CD4-positive, alpha-beta T cell treated with Interleukin-17A for 4 hours (primary cell): ENCODE data around the gene ZBTB42.
"Not testable (repeated sequence)": the region's sequence is repeated elsewhere in the genome, so short reads cannot be mapped to it uniquely, and the experiment has no call there.

Source experiments
- DNase-seq: peaks from one replicate; pipeline ENCODE4 v3.0.0-alpha.2; 2020; ENCODE audit warnings: mixed read lengths

Gene ZBTB42

DNA sequence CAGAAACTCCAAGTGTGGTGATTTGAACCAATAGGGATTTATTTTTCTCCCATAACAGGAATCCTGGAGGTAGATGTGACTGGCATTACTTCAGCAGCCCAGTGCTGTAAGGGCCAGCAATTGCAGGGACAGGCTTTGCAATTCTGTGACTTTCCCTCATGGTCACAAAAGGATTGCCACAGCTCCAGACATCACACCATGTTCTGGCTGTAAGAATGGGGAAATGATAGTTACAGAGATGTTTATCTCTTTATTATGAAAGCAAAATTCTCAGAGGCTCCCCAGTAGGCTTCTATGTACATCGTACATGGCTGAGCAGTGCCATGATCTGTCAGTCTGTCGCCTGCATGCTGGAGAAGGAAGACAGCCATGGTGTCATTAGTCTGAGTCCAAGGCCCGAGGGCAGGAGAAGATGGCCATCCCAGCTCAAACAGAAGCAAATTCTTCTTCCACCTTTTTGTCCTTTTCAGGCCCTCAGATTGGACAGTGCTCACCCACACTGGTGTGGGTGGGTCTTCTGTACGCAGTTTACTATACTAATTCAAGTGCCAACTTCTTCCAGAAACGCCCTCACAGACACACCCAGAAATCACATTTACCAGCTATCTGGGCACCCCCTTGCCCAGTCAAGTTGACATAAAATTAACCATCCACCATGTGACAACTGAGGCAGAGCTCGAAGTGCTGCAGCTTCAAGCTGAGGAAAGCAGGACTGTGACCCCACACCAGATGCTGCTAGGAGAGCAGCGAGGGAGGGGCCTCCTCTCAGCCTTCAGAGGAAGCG, 17.2 kb downstream of the ZBTB42 start:
- DNase-seq = no peak

DNA sequence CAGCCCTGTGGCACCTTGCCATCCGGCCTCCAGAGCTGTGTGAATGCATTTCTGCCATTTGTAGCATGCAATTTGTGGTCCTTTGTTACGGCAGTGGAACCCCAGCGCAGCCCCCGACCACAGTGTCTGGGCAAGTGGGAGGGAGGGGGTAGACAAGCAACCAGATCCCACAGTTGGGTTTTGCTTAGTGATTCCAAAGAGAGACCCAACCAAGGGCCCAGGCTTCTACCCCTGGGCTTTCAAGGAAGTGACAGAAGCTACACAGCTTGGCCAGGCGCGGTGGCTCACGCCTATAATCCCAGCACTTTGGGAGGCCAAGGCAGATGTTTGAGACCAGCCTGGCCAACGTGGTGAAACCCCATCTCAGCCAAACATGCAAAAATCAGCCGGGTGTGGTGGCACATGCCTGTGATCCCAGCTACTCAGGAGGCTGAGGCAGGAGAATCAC, 17.8 kb downstream of the ZBTB42 start:
- DNase-seq = no peak

DNA sequence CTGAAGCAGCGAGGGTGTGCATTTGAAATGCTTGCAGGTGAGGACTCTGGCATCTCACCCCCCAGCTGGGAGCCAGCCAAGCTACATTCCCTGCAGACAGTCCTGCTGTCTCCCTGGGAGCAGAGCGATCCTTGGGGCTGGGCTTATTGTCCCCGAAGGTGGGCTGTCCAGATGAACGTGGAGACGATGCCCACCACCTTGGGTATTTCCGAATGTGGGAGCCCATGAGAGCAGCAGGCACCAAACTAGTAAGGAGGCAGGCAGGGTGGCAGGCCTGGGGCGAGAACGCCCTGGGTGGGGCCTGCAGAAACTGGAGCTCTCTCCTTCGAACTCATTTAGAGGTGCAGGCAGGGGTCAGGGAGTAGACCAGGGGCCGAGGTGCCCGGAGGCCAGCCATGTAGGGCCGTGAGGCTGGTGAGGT, 18.5 kb downstream of the ZBTB42 start:
- no peak for DNase-seq

DNA sequence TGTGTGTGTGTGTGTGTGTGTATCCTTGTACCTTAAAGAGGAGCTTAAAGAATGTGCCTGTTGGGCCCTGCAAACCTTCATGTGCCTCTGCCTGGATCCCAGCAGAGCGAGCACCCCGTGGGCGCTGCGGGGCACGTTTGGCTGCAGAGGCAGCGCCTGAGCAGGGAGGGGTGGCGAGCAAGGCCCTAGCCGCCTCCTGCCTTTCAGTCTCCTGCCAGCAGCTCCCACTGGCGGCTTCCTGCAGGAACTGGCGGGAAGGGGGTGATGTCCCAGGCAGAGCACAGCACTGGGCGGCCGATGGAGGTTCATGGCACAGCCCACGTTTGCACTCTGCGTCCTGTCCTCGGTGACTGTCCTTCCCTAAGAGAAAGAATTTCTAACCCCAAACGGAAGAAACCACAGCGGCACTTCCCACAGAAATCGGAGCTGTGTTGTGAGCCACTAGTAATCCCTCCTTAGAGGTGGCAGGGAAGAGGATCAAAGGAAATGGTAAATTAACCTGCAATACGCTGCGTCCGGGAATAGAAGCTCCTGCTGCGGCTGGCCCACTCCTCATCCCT, 19.8 kb downstream of the ZBTB42 start:
- DNase-seq = no peak

DNA sequence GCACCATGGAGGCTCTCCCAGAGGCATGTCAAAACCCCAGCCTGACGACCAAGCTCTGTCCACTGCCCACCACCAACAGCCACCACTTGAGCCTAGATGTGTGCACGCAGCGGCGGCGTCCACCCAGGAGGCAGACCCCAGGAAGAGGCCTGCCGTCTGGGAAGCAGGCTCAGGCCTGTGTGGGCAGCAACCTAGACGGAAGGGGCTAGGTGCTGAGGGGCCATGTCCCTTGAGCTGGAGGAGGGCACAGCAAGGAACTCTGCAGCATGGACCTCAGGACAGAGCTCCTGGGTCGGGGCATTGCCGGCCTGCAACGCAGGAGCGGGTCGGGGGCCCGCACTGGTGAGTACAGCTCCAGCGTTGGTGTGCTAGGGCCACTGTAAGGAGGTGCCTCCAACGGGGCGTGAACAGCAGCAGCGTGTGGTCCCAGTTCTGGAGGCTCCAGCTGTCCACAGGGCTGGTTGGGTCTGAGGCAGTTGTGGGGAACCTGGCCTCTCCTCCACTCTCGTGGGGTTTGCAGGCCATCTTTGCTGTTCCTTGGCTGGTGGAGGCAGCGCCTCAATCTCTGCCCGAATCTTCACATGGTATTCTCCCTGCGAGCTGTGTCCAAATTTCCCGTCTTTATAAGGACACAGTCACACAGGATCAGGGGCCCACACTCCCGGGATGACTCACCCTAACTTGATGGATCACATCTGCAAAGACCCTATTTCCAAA, 20.5 kb downstream of the ZBTB42 start:
- DNase-seq = no peak

DNA sequence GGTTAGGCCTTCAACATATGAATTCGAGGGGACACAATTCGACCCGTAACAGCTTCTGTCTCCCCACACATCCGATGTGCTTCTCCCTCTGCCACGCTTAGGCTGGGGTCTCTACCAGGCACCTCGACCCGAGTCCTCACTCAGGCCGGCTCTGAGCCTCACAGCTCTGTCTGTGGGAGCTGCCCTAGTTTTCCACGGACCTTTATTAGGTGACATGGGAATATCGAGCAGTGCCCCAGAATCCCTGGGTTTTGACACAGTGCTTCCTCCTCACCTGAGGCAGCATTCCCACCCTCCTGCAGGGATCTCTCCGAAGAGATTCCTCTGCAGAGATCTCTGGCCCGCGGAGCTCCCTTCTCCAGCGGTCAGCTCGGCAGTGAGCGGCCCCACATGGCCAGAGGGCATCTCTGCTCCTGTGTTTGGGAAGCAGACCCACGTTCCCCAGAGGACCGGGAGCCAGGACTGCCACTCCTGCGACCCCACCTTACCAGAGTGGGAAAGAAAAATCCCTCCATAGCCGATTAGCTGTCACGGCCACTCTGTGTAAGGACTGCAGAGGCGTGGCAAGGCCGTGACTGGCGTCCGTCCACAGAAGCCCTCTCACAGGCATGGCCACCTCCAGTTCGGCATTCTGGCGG, 21.2 kb downstream of the ZBTB42 start:
- DNase-seq = no peak

DNA sequence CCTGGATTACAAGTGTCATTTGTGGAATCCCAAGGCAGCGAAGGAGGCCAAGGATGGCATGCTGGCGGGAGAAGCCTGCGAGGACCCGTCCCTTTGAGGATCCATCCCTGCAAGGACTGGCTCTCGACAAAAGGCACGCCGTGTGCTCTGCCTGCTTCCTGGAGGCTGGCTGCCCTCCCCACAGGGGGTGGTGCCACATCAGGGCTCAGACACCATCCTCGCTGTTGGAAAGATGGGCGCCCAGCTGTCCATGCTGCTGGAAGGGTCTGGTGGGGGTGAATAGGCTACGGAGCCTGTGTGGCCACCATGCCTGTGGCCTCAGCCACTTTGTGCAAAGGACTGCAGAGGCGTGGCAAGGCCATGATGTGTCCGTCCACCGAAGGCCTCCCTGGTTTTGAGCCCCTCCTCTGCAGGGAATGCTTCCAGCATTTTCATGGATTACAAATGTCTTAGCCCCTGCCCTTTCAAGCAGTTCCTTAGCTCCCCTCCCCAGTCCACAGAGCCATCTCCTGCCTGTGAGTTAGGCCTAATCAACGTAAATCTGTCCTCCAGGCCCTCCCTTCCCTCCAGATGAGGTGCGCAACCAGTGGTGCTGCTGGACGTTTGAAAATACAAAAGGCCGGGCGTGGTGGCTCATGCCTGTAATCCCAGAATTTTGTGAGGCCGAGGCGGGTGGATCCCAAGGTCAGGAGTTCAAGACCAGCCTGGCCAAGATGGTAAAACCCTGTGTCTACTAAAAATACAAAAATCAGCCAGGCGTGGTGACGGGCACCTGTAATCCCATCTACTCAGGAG, 22.1 kb downstream of the ZBTB42 start:
- no peak for DNase-seq

DNA sequence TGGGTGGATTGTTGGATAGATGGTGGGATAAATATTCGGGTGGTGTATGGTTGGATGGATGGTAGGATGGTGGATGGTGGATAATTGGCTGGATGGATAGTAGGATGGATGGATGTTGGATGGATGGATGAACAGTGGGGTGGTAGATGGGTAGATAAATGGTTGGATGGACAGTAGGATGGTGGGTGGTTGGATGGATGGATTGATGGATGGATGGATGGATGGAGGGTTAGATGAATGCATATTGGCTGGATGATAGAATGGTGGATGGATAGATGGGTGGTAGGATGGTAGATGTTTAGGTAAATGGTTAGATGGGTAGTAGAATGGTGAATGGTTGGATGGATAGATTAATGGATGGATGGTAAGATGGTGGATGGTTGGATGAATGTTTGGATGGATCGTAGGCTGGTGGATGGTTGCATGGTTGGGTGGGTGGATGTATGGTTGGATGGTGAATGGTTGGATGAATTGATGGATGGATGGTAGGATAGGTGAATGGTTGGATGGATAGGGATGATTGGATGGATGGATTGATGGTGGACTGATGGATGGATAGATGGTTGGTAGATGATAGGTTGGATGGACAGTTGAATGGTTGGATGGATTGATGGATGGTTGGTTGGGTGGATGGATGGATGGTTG, 23.6 kb downstream of the ZBTB42 start:
- no peak for DNase-seq

DNA sequence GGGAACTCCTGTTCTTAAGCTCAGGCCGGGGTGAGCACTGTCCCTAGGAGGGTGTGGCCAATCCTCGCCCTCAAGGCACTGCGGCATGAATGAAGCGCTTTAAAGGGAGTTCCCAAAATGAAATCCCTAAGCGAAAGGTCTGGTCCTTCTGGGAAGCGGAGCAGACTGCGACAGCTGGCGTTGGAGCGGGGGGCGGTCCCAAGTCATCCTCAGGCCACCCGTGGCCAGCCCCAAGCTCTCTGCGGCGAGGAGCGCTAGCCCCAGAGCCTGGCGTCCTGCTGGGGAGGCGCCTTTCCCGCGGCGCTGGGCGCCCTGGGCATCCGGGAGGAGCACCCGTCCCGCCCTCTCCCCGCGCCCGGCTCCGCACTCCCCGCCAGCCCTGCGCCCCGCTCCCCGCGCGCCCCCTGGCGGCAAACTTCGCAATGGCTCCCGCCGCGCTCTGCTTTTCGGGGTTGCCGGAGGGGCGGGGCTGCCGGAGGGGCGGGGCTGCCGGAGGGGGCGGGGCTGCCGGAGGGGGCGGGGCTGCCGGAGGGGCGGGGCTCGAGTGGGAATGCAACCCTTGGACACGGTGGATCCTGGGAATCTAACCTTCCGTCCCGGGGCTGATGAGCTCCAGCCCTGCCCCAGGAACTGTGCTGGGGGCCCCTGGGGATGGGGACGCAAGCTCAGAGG, 25.4 kb downstream of the ZBTB42 start:
- peak; percentile 97 for DNase-seq

DNA sequence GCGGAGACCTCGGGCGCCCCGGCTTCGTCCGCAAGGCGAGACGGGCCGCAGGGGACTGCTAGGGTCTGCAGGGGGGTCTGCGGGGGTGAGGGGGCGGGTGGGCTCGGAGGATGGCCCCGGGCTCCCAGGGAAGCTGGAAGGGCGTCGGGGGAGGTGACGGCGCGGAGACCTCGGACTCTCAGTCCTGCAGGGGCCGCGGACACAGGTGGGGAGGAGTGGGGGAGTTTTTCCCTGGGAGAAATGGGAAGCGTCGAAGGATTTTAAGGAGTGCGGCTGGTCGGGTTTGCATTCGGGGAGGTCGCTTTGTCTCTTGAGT, 25.9 kb downstream of the ZBTB42 start:
- DNase-seq = no peak

DNA sequence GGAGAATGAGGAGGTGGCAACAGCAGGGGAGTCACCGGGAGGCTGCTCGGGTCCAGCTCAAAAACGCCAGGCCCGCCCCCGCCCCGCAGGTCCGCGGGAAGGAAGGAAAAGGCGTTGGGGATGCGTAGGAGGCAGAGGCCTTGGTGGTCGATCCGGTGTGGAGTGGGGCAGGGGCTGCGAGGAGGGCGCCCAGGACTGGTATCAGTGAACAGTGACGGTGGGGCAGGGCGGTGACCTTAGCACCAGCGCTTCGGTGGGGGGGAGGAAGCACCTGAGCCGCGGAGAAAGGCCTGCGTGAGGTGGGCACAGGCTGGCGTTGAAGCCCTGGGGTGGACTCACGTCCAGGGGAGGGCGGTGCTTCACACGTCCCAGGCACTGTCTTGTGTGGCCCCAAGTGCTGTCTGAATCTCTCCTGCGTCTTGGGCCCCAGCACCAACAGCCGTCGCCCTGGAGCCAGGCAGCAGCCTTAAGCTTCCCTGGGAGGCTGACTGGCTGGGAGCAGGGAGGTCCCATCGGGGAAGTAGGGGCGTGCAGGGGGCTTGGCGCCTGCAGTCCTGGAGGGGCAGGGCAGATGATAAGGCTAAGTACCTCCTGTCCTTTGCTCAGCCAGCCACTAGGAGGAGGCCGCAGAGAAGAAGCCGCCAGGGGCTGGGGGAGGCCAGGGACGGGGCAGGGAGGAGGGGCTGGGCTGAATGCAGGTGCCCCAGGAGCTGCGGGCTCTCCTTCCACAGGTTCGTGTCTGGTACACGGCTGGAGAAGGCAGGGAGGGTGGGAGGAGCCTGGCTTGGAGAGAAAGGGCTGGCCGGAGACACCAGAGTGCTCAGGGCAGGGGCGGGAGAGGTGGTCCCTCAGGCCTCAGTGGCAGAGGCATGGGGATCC, 26.5 kb downstream of the ZBTB42 start:
- peak; percentile 65 for DNase-seq

DNA sequence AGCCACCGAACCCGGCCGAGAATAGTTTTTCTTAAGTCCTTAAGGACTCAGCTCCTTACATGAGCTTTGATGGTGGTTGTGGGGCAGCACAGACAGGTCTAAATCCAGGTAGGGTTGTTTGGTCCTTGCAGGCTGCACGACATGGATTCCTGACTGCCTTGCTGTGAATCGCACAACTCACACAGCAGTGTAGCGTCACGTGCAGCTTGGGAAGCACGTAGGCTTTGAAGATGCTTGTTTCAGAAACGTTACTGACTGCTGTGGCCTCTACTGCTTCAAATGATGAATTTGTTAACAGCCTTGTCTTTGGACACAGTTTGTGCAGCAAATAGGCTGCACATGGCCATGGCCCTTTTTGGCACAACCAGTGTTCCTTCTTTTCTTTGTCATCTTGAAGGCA, 29.9 kb downstream of the ZBTB42 start:
- DNase-seq = no peak

DNA sequence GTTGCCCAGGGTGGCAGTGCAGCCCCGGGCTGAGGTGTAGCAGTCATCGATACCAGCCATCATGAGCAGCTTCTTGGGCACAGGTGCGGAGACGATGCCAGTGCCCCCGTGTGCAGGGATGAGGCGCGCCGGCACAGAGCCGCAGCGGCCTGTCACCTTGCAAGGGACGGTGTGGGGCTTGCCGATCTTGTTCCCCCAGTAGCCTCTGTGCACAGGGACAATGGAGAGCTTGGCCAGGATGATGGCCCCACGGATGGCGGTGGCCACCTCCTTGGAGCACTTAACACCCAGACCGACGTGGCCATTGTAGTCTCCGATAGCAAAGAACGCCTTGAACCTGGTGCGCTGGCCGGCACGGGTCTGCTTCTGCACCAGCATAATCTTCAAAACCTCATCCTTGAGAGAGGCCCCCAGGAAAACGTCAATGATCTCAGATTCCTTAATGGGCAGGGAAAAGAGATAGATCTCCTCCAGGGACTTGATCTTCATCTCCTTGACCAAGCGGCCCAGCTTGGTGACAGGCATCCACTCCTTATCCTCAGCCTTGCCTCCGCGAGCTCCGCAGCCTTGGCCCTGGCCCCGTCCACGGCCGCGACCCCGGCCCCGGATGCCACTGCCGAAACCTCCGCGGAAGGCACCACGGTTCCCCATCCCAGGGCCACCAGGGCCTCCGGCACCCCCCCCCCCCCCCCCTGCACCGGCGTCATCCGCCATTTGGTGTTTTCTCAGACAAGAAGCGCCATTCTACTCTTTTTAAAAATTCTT, 35.5 kb downstream of the ZBTB42 start:
- not testable (repeated sequence) for DNase-seq

DNA sequence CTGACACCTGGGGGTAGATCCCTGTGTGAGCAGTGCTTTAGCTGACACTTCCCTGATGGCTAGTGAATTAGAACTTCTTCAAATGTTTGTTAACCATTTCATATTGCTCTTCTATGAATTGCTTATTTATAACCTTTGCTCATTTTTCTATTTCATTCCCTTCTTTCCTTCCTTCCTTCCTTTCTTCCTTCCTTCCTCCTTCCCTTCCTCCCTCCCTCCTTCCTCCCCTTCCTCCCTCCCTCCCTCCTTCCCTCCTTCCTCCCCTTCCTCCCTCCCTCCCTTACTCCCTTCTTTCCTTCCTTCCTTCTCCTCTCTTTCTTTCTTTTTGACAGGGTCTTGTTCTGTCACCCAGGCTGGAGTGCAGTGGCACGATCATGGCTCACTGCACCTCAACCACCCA, 40.8 kb downstream of the ZBTB42 start:
- no peak for DNase-seq

DNA sequence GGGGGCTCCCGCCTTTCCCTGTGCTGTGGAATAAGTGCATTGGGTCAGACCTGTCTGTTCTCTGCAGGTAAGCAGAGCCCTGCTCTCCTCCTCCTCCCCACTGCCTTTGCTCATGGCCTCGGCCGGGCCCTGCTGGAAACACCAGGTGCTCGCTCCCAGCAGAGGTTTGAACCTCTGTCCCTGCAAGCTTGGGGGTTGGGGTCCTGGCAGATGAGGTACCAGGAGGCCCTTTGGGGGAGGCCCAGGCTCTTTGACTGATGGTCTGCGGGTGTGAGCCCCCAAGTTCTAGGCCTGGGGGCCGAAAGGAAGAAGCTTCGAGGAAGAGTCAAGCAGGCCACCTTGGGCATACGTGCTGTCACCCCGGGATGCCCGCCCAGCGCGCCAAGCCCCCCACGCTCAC, 42.1 kb downstream of the ZBTB42 start:
- no peak for DNase-seq

DNA sequence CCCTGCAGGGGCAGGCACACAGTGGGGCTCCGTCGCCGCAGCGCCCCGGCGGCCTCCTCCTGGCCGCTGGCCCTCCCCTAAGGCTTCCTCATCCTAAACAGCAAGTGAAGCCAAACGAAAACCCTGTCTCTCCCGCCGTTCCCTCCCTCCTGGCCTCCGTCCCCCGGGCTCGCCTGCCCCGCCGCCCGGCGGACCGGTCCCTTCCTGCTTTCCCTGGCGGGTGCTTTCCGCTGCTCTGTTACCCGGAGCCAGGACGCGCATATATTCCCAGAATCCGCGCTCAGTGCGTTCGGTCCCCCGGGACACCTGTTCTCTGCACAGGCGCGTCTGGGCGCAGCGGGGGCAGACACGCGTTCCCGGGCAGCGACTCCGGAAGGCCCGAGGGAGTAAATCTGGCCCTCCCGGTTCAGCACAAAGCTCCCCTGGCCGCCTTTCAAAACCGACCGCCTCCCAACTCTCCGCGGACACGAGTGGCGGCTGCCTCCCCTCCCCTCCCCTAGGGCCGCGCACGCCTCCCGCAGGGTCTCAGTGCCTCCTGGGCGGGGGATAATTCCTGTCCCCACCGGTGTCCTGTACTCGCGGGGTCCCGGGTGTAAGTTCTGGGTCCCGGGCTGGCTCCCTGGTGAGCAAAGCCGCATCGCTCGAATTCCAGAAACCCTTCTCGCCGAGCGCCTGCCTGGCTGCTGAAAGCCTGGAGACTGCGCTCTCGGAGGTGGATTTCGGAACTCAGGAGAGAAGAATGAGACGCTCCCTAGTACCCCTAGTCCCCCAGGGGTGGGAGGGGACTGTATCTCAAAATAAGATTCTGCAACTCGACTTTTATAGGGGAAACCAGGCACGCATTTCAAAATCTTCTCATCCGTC, 42.8 kb downstream of the ZBTB42 start:
- no peak for DNase-seq

DNA sequence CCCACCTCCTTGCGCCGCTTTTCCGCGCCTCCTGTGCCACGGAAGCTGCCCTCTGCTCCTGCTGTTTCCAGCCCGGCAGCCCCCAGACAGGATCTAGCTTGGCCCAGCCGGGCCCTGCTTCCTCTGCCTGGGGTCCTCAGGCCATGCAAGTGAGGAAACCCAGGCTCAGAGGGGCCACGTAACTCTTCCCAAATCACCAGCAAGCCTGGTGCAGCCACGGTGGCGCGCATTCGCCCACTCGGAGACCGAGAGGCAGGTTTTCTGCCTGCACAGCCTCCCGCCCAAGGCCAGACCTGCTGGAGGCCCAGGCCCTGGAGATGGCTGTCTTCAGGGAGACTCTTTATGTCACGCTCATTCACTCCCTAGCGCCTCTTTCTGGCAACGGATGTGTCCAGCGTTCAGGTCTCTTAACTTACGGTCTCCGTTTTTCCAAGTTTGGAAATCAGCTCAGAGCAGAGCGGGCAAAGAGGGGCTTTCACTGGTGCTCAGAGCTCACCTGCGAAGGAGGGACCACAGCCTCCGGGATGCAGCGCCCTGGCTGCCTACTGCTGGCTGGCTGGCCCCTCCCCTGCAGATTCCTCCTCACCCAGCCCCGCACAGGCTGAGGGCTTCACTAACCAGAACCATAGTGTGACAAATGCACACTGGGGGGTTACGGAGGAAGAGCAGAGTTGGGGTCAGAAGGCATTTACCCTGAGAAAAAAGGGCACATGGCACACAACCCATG, 43.6 kb downstream of the ZBTB42 start:
- no peak for DNase-seq

DNA sequence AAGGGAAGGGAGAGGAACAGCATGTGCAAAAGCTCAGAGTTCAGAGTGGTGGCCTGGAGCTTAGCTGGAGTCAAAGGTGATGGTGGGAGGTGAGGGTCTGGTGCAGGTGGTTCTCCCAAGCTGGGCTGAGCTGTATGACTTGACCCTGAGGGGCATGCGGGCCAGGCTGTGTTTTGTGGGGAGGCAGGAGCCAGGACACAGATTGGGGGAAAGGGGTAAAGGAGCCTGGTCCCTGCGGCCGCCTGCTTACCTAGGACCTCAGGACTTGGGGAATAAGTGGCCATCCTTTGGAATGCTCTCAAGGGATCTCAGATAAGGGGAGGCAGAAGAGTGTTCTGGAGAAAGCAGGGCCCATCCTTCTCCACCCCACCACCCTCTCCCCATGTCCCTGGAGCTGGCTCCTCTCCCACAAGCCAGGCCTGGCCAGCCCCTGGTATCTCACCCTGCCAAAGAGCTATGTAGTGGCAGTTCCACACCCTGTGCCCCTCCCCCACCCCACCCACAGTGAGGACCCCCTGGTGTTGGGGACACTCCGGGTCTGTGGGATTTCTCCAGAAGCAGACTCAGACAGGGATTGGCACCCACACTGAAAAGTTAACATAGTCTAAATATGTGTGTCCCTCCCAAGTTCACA, 44.2 kb downstream of the ZBTB42 start:
- DNase-seq = no peak
